NCI-H1417 treated with DMSO at 0.1 percent for 48 hours (cell line): ENCODE measurements around the gene SPINK1.
"Not testable (repeated sequence)": the region's sequence is repeated elsewhere in the genome, so short reads cannot be mapped to it uniquely, and the experiment has no call there.

Experiments
- DNase-seq: peaks from one replicate; lab custom pipeline; 2025; lab: John Stamatoyannopoulos, UW

SPINK1 gene

GRCh38 chr5:147809830-147810666, 21.4 kb downstream of the SPINK1 start:
- no peak for DNase-seq

- peak; percentile 2 for DNase-seq
Measured at GRCh38 chr5:147805030-147805454, 26.4 kb downstream of the SPINK1 start.

- DNase-seq = no peak
Measured at GRCh38 chr5:147804334-147804733, 27.1 kb downstream of the SPINK1 start.

GRCh38 chr5:147803926-147804325, 27.5 kb downstream of the SPINK1 start:
- no peak for DNase-seq

- not testable (repeated sequence) for DNase-seq
Measured at GRCh38 chr5:147803161-147803560, 28.3 kb downstream of the SPINK1 start.

GRCh38 chr5:147801461-147801860, 30.0 kb downstream of the SPINK1 start:
- DNase-seq = no peak

- no peak for DNase-seq
Measured at GRCh38 chr5:147800491-147800890, 31.0 kb downstream of the SPINK1 start.

GRCh38 chr5:147796556-147797308, 34.7 kb downstream of the SPINK1 start:
- no peak for DNase-seq

- no peak for DNase-seq
Measured at GRCh38 chr5:147791181-147791580, 40.3 kb downstream of the SPINK1 start.

GRCh38 chr5:147789820-147790219, 41.7 kb downstream of the SPINK1 start:
- no peak for DNase-seq

GRCh38 chr5:147788023-147788422, 43.4 kb downstream of the SPINK1 start:
- no peak for DNase-seq

GRCh38 chr5:147786142-147786541, 45.3 kb downstream of the SPINK1 start:
- DNase-seq = no peak

GRCh38 chr5:147784146-147784987, 47.1 kb downstream of the SPINK1 start:
- DNase-seq = no peak

GRCh38 chr5:147782110-147783028, 49.1 kb downstream of the SPINK1 start, which contains the start of gene JAKMIP2:
Gene JAKMIP2, minus strand, starts transcription at chr5:147782728. Its CDS starts 110,922 bp downstream, at chr5:147671806.
- peak; percentile 83 for DNase-seq

GRCh38 chr5:147780924-147781573, 50.4 kb downstream of the SPINK1 start:
- no peak for DNase-seq

- no peak for DNase-seq
Measured at GRCh38 chr5:147779694-147780093, 51.8 kb downstream of the SPINK1 start.

GRCh38 chr5:147776989-147777388, 54.5 kb downstream of the SPINK1 start:
- no peak for DNase-seq
